ENCODE results near the gene TGFB3. TPM values are rescaled to one million over a fixed set of nuclear protein-coding genes. Genes with fewer than 3 reads are reported as not detected.
"Not testable (repeated sequence)": the region's sequence is repeated elsewhere in the genome, so short reads cannot be mapped to it uniquely, and the experiment has no call there.

Gene TGFB3
- total RNA-seq, 1 donor from 2014 or later = 27.2 TPM

DNA sequence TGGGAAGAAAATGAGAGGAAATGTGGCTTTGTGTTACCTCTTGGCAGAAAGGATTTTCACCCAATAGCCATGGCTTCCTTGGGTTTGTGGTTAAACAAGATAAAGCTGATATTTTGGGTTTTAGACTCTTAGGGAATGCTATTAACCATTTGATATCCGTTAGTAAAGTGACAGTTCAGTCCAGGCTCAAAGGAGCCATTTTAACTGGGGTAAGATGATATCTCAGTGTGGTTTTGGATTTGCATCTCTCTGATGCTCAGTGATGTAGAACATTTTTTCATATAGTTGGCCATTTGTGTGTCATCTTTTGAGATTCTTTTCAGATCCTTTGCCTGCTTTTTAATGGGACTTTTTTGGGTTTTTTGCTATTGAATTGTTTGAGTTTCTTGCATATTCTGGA, 33.9 kb upstream of the TGFB3 start:
- no peak overlapping the region for H3K27ac ChIP-seq (replicated peaks)
- no peak overlapping the region for H3K4me3 ChIP-seq
- no peaks in the 10 kb centered on the region for H3K27me3 ChIP-seq (ENCODE audit: low read depth)
- peaks cover 23% of the 10 kb centered on the region for H3K9me3 ChIP-seq (replicated peaks)
- H3K36me3 ChIP-seq = peaks cover 41% of the 10 kb centered on the region
- TF ChIP-seq, protein P1, sequence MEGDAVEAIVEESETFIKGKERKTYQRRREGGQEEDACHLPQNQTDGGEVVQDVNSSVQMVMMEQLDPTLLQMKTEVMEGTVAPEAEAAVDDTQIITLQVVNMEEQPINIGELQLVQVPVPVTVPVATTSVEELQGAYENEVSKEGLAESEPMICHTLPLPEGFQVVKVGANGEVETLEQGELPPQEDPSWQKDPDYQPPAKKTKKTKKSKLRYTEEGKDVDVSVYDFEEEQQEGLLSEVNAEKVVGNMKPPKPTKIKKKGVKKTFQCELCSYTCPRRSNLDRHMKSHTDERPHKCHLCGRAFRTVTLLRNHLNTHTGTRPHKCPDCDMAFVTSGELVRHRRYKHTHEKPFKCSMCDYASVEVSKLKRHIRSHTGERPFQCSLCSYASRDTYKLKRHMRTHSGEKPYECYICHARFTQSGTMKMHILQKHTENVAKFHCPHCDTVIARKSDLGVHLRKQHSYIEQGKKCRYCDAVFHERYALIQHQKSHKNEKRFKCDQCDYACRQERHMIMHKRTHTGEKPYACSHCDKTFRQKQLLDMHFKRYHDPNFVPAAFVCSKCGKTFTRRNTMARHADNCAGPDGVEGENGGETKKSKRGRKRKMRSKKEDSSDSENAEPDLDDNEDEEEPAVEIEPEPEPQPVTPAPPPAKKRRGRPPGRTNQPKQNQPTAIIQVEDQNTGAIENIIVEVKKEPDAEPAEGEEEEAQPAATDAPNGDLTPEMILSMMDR (IDR thresholded peaks at IDR 0.05; ENCODE audit: borderline replicate concordance) = no peak
- intact Hi-C loops (cut with micrococcal nuclease) = no loop called here
- no peak for DNase-seq
- H3K4me1 ChIP-seq = peaks cover 23% of the 10 kb centered on the region

DNA sequence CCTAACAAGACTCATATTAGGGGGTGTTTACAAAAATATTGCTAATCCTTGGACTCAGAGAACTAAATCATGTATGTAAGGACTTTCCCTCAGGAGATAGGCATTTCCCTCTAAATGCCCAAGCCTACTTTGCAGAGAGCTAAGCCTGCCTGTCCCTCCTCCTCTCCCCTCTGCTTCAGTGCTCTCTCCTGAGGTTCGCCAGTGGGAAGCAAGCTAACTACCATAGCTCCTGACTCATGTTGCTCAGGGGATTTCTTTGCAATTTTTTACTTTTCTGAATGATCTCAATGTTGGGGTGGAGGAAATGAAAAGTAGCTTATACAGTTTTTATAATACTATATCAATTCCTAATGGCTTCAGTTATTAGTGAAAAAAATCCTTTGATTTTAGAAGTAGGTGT, 33.4 kb upstream of the TGFB3 start:
- intact Hi-C loops (cut with micrococcal nuclease) = no loop called here
- H3K27ac ChIP-seq (replicated peaks) = no peak overlapping the region
- peaks cover 23% of the 10 kb centered on the region for H3K4me1 ChIP-seq
- H3K9me3 ChIP-seq (replicated peaks) = peaks cover 23% of the 10 kb centered on the region
- TF ChIP-seq, protein P1 (IDR thresholded peaks at IDR 0.05; ENCODE audit: borderline replicate concordance) = no peak
- no peak for DNase-seq
- H3K4me3 ChIP-seq = no peak overlapping the region
- H3K27me3 ChIP-seq (ENCODE audit: low read depth) = no peaks in the 10 kb centered on the region
- peaks cover 38% of the 10 kb centered on the region for H3K36me3 ChIP-seq

DNA sequence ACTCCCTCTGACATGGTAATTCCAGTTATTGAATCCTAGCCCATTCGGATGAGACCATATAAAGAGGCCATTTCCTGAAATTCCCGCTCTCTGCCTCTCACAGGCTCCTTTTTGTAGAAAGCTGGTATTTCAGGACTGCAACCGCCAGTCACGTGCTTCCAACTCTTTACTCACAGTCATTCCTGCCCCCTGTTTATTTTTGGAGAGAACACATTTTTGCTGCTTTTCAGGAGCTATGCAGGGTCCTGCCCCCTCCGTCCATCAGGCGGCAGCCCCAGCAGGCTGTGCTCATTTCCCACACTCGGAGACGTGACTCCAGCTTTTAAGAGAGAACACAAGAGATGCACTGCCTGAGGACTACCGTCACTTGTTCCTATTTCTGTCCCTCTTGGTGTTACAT, 30.6 kb upstream of the TGFB3 start:
- peaks cover 23% of the 10 kb centered on the region for H3K4me1 ChIP-seq
- TF ChIP-seq, protein P1 (IDR thresholded peaks at IDR 0.05; ENCODE audit: borderline replicate concordance) = peak; percentile 15
- H3K4me3 ChIP-seq = no peak overlapping the region
- no peaks in the 10 kb centered on the region for H3K27me3 ChIP-seq (ENCODE audit: low read depth)
- no peaks in the 10 kb centered on the region for H3K9me3 ChIP-seq (replicated peaks)
- peak overlapping the region; percentile 61 for H3K27ac ChIP-seq (replicated peaks)
- peaks cover 25% of the 10 kb centered on the region for H3K36me3 ChIP-seq
- no peak for DNase-seq
- intact Hi-C loops (cut with micrococcal nuclease) = no loop called here

DNA sequence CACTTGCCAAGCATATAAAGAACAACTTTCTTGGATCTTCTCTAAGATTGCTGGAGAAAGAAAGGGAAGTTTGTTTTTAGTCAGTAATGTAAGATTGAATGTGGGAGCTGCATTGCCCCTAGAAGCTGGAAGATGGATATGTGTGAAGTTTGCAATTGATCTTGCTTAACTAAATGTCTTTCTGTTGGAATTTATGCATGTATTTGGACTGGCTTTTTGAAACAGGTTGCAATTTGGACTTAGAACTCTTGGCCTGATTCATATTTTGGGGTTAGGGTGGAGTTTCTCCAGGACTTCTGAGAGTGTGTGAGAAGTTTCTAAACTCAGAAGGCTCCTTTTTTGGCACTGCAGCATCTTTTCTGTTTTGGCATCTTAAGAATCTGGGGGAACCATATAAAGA, 30.1 kb upstream of the TGFB3 start:
- Histone ChIP-seq H3K9me3 (replicated peaks) (no peaks in the 10 kb centered on the region), H3K36me3 (peaks cover 26% of the 10 kb centered on the region), H3K4me3 (no peak overlapping the region), H3K27ac (replicated peaks) (peak overlapping the region; percentile 61), H3K27me3 (ENCODE audit: low read depth) (no peaks in the 10 kb centered on the region), H3K4me1 (peaks cover 23% of the 10 kb centered on the region)
- intact Hi-C loops (cut with micrococcal nuclease) = no loop called here
- TF ChIP-seq, protein P1 (IDR thresholded peaks at IDR 0.05; ENCODE audit: borderline replicate concordance) = no peak
- DNase-seq = no peak

GRCh38 chr14:76009627-76010026, 27.8 kb upstream of the TGFB3 start:
- intact Hi-C loops (cut with micrococcal nuclease); H3K27ac ChIP-seq (replicated peaks); H3K27me3 ChIP-seq (ENCODE audit: low read depth); H3K9me3 ChIP-seq (replicated peaks); DNase-seq; H3K4me3 ChIP-seq: not testable (repeated sequence)
- H3K36me3 ChIP-seq = peaks cover 43% of the 10 kb centered on the region
- H3K4me1 ChIP-seq = peaks cover 23% of the 10 kb centered on the region

- Histone ChIP-seq H3K4me3 (no peak overlapping the region), H3K4me1 (peaks cover 18% of the 10 kb centered on the region), H3K27ac (replicated peaks) (no peak overlapping the region), H3K9me3 (replicated peaks) (peaks cover 19% of the 10 kb centered on the region), H3K27me3 (ENCODE audit: low read depth) (no peaks in the 10 kb centered on the region), H3K36me3 (peaks cover 59% of the 10 kb centered on the region)
- TF ChIP-seq, protein P1 (IDR thresholded peaks at IDR 0.05; ENCODE audit: borderline replicate concordance) = no peak
- intact Hi-C loops (cut with micrococcal nuclease) = no loop called here
- DNase-seq = no peak
Observed at GRCh38 chr14:76007852-76008251, 26.1 kb upstream of the TGFB3 start.

Data from left ventricle myocardium inferior (tissue), 1 donor.